Measurements from ENCODE around the gene VPS41.
A peak's percentile ranks its signal among the peaks of the same experiment; 100 is the strongest.

Gene VPS41

GRCh38 chr7:38801786-38802185 is 107.2 kb downstream of the VPS41 start:
- DNase-seq (ENCODE audit: low read depth), result peak; percentile 13
- TF ChIP-seq CTCF (IDR thresholded peaks at IDR 0.05; ENCODE audit: low read length, missing control alignments), result no peak
- no peak overlapping the region for H3K4me3 ChIP-seq (replicated peaks; ENCODE audit: low read depth, low read length)

GRCh38 chr7:38798552-38799267 is 110.3 kb downstream of the VPS41 start:
- no peak overlapping the region for H3K4me3 ChIP-seq (replicated peaks; ENCODE audit: low read depth, low read length)
- no peak for TF ChIP-seq CTCF (IDR thresholded peaks at IDR 0.05; ENCODE audit: low read length, missing control alignments)
- no peak for DNase-seq (ENCODE audit: low read depth)

GRCh38 chr7:38796626-38797501 is 112.1 kb downstream of the VPS41 start:
- no peak overlapping the region for H3K4me3 ChIP-seq (replicated peaks; ENCODE audit: low read depth, low read length)
- peak; percentile 75 for DNase-seq (ENCODE audit: low read depth)
- TF ChIP-seq CTCF (IDR thresholded peaks at IDR 0.05; ENCODE audit: low read length, missing control alignments), result peak; percentile 73

GRCh38 chr7:38795593-38795992 is 113.4 kb downstream of the VPS41 start:
- TF ChIP-seq CTCF (IDR thresholded peaks at IDR 0.05; ENCODE audit: low read length, missing control alignments), result no peak
- DNase-seq (ENCODE audit: low read depth), result no peak
- H3K4me3 ChIP-seq (replicated peaks; ENCODE audit: low read depth, low read length), result no peak overlapping the region

- DNase-seq (ENCODE audit: low read depth), result no peak
- H3K4me3 ChIP-seq (replicated peaks; ENCODE audit: low read depth, low read length), result no peak overlapping the region
- no peak for TF ChIP-seq CTCF (IDR thresholded peaks at IDR 0.05; ENCODE audit: low read length, missing control alignments)
Measured at GRCh38 chr7:38781991-38782390, 127.0 kb downstream of the VPS41 start.

- DNase-seq (ENCODE audit: low read depth), result no peak
Measured at GRCh38 chr7:38777609-38778008, 131.4 kb downstream of the VPS41 start.

More at GRCh38 chr7:38777609-38778008, 131.4 kb downstream of the VPS41 start:
- H3K4me3 ChIP-seq (replicated peaks; ENCODE audit: low read depth, low read length), result no peak overlapping the region
- TF ChIP-seq CTCF (IDR thresholded peaks at IDR 0.05; ENCODE audit: low read length, missing control alignments), result no peak
